Measurements from ENCODE around the gene PKNOX1. TPM values are rescaled to one million over a fixed set of nuclear protein-coding genes. Genes with fewer than 3 reads are reported as not detected.

Gene PKNOX1
- total RNA-seq, 1 experiment from 2014 or later: 43.4 TPM

DNA sequence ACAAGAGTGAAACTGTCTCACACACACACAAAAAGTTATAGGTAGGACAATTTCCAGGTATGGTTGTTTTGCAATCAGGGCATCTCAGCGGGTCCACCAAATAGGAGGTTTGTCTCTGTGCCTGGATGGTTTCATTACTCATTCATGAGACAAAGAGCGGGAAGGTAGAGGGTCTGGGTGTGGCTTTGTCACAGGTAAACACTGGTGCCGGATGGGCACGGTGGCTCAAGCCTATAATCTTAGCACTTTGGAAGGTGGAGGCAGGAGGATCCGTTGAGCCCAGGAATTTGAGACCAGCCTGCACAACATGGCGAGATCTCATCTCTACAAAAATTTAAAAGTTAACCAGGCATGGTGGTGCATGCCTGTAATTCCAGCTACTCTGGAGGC, 32.7 kb upstream of the PKNOX1 start:
- H3K56ac ChIP-seq (ENCODE audit: insufficient read length, low read depth, low read length): no peak overlapping the region
- no peak overlapping the region for H3K14ac ChIP-seq (ENCODE audit: insufficient read depth, low read length)
- H3K4me1 Mint-ChIP-seq: peaks cover 32 to 42% of the 10 kb centered on the region in 2 experiments
- no peak overlapping the region for H4K8ac ChIP-seq (replicated peaks; ENCODE audit: insufficient read length, low read depth, low read length)
- no peak overlapping the region for H3K4ac ChIP-seq (ENCODE audit: low read depth, low read length)
- H3K27ac Mint-ChIP-seq: peak overlapping the region in 2 of 3 experiments; percentile 23 to 89; a peak in 3 of 7 replicates
- H3K9me3 Mint-ChIP-seq: peaks cover 0 to 6% of the 10 kb centered on the region in 2 experiments; a peak in 2 of 5 replicates
- no peak overlapping the region for H3K23ac ChIP-seq (ENCODE audit: insufficient read length, low read depth, low read length)
- no peaks in the 10 kb centered on the region for H3K79me2 ChIP-seq (ENCODE audit: insufficient read depth, low read length)
- peaks cover 7 to 13% (median 10%) of the 10 kb centered on the region in 3 experiments; a peak in 4 of 7 replicates for H3K36me3 Mint-ChIP-seq (ENCODE audit: insufficient read depth in 1 of 3, low read depth in 3 of 3)
- no peak overlapping the region for H3K9ac ChIP-seq (ENCODE audit: extremely low read depth, insufficient read length, low read length)
- no peak overlapping the region for H2BK20ac ChIP-seq (ENCODE audit: low read depth, low read length, poor library complexity, severe bottlenecking)
- no peak overlapping the region for H3K27ac ChIP-seq (ENCODE audit: insufficient read length, low read depth, low read length)
- H4K5ac ChIP-seq (ENCODE audit: insufficient read length, low read depth, low read length): no peak overlapping the region
- no peak overlapping the region for H3K18ac ChIP-seq (ENCODE audit: insufficient read length, low read depth, low read length)
- H2BK120ac ChIP-seq (ENCODE audit: low read depth, low read length, poor library complexity, severe bottlenecking): no peak overlapping the region
- H3K9me3 ChIP-seq (ENCODE audit: control insufficient read depth, low read depth, low read length): no peaks in the 10 kb centered on the region
- H3K4me2 ChIP-seq (ENCODE audit: insufficient read depth, insufficient read length, low read length): no peak overlapping the region
- DNase-seq: no peak
- H3K4me1 ChIP-seq (ENCODE audit: insufficient read depth, low read length): no peaks in the 10 kb centered on the region; the same call in 1 of the 2 replicates
- no CpG with 5 or more reads among the region's 6 CpGs for WGBS (ENCODE audit: extremely low coverage, insufficient read length, low lambda C conversion rate)
- no peaks in the 10 kb centered on the region for H4K20me1 ChIP-seq (ENCODE audit: control insufficient read depth, insufficient read depth, insufficient read length)
- H2AFZ ChIP-seq (ENCODE audit: low read length): no peak overlapping the region
- no peak overlapping the region for H2BK15ac ChIP-seq (ENCODE audit: low read depth, low read length)
- no peak overlapping the region for H3K4me3 Mint-ChIP-seq
- H2BK12ac ChIP-seq (ENCODE audit: insufficient read length, low read depth, low read length): no peak overlapping the region
- no peaks in the 10 kb centered on the region for H3K79me1 ChIP-seq (ENCODE audit: insufficient read depth, low read depth, low read length, poor library complexity, severe bottlenecking)
- H3K27me3 ChIP-seq (ENCODE audit: insufficient read depth, low read length): no peaks in the 10 kb centered on the region
- H3K23me2 ChIP-seq (ENCODE audit: insufficient read length, low read depth, low read length, poor library complexity, severe bottlenecking): no peaks in the 10 kb centered on the region
- no peak overlapping the region for H4K91ac ChIP-seq (ENCODE audit: insufficient read length, low read depth, low read length)
- no peaks in the 10 kb centered on the region for H3K27me3 Mint-ChIP-seq (ENCODE audit: low read depth)
- no peak overlapping the region for H2AK5ac ChIP-seq (ENCODE audit: insufficient read length, low read length)
- H2BK5ac ChIP-seq (ENCODE audit: insufficient read length, low read length): no peak overlapping the region
- TF ChIP-seq, protein P1, sequence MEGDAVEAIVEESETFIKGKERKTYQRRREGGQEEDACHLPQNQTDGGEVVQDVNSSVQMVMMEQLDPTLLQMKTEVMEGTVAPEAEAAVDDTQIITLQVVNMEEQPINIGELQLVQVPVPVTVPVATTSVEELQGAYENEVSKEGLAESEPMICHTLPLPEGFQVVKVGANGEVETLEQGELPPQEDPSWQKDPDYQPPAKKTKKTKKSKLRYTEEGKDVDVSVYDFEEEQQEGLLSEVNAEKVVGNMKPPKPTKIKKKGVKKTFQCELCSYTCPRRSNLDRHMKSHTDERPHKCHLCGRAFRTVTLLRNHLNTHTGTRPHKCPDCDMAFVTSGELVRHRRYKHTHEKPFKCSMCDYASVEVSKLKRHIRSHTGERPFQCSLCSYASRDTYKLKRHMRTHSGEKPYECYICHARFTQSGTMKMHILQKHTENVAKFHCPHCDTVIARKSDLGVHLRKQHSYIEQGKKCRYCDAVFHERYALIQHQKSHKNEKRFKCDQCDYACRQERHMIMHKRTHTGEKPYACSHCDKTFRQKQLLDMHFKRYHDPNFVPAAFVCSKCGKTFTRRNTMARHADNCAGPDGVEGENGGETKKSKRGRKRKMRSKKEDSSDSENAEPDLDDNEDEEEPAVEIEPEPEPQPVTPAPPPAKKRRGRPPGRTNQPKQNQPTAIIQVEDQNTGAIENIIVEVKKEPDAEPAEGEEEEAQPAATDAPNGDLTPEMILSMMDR (conservative IDR thresholded peaks at IDR 0.05): no peak
- no peak overlapping the region for H3T11ph ChIP-seq (ENCODE audit: low read length)

All from H9 (cell line).